Measurements from ENCODE around the gene IFNK.
"Not testable (repeated sequence)": the region's sequence is repeated elsewhere in the genome, so short reads cannot be mapped to it uniquely, and the experiment has no call there.

IFNK gene

DNA sequence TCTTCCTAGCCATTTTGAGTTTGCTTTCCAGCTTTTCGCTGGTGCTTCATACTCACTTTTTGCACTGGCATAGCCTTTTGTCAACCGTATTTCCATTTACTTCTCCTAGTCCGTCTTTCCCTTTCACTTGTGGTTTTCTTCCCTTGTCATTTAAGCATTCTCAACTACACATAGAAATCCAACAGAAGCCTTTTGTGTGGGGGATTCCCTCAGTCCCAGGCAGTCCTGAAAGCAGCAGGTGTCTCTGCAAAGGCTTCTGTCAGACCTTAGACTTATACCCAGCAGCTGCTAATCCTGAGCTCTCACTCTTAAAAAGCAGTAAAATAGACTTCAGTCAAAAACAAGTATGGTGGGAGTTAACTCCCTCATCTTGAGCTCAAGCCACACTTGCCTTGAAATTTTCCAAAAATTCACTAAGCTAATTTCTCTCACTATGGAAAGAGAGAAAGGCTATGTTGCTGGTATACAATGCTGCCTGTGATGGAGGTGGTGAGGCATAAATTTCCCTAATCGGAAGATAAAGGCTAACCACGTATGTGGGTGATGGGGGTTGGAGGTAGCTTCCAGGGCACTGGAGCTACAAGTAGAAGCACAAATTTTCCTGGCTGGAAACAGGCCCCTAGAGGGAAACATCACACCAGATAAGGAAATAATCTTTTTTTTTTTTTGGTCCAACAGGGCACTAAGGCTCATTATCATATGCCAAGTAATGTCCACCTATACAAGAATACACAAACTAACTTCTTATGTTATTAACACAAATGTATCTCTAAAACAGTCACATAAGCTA is 34.8 kb upstream of the IFNK start:
- Histone ChIP-seq H3K9me3 (ENCODE audit: control insufficient read depth in 2 of 2, low read length in 2 of 2) (no peaks in the 10 kb centered on the region), H3K27me3 (ENCODE audit: control insufficient read depth in 2 of 2, insufficient read depth in 2 of 2, low read length in 2 of 2) (no peaks in the 10 kb centered on the region), H3K4me1 (ENCODE audit: control insufficient read depth in 2 of 2, insufficient read depth in 2 of 2, low read length in 2 of 2) (peaks cover 10% of the 10 kb centered on the region in 2 donors), H3K4me3 (ENCODE audit: low read length in 2 of 2) (no peak overlapping the region), H3K9ac (ENCODE audit: low read depth in 1 of 2, low read length in 2 of 2) (no peak overlapping the region), H3K36me3 (ENCODE audit: control insufficient read depth in 2 of 2, insufficient read depth in 2 of 2, low read length in 2 of 2) (peaks cover 0 to 2% of the 10 kb centered on the region in 2 donors), H3K27ac (ENCODE audit: low read depth in 2 of 2, low read length in 2 of 2) (no peak overlapping the region)

DNA sequence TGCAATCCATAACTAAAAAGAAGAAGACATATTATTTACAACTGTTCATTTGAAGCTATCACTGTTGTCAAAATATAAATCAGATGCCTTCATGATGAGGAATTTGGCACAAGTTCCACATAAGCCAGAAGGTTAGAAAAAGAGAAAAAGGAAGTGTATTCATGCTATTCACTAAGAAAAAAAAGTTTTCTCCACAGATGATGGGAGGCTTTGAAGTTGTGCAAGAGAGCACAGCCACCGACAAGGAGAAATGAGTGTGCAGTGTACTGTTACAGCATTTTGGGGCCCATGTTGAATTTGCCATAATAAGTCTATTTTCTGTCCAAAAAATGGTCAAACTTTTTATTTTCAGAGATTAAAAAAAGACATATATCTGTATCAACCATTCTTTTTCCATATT is 32.9 kb upstream of the IFNK start:
- Histone ChIP-seq H3K4me1 (ENCODE audit: control insufficient read depth in 2 of 2, insufficient read depth in 2 of 2, low read length in 2 of 2) (peaks cover 10% of the 10 kb centered on the region in 2 donors), H3K9ac (ENCODE audit: low read depth in 1 of 2, low read length in 2 of 2) (no peak overlapping the region), H3K36me3 (ENCODE audit: control insufficient read depth in 2 of 2, insufficient read depth in 2 of 2, low read length in 2 of 2) (no peaks in the 10 kb centered on the region), H3K9me3 (ENCODE audit: control insufficient read depth in 2 of 2, low read length in 2 of 2) (no peaks in the 10 kb centered on the region), H3K27ac (ENCODE audit: low read depth in 2 of 2, low read length in 2 of 2) (no peak overlapping the region), H3K4me3 (ENCODE audit: low read length in 2 of 2) (no peak overlapping the region), H3K27me3 (ENCODE audit: control insufficient read depth in 2 of 2, insufficient read depth in 2 of 2, low read length in 2 of 2) (no peaks in the 10 kb centered on the region)

DNA sequence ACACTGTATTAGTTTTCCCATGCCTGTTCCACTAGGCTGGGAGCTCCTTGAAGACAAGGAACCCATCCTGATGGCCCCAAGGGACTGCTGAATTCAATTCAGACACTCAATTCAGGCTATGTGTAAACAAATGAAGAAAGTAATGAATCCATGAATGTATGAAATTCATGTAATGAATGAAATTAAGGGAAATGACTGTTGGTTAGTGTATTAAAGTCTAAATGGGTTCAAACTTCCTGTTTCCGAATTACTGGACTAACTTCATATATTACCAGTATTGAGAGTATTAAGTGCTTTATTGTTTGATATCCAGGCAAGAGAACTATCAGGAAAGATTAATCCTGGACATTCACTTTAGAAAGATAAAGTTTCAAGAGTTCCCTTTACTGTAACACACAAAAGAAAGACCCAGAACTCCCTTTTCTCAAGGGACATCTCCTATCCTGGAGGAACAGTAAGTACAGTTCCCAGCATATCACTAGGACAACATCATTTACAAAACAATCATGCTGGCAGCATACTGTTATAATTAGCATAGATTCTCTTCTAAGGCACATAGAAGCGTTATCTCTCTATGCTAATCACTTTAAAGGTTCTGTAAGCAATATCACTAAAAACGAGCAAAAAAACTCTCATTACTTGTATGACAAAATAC is 28.5 kb upstream of the IFNK start:
- Histone ChIP-seq H3K4me3 (ENCODE audit: low read length in 2 of 2) (no peak overlapping the region), H3K27ac (ENCODE audit: low read depth in 2 of 2, low read length in 2 of 2) (no peak overlapping the region)

DNA sequence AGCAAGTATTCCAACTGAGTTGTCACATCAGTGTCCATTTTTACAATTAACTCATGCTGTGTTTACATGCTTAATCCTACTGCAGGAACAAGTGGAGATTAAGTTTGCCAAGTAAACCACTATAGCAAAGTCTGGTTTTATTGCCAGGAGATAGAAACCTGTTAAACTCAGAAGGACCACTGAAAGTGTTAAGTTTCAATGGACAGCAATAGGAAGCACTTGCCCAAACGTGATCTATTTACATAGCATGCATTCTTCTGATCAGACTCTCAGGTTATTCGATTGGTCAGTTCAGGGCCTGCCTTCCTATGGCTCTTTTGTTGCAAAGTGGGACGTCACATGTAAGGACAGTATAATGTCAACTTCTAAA is 28.0 kb upstream of the IFNK start:
- no peaks in the 10 kb centered on the region for H3K9me3 ChIP-seq (ENCODE audit: control insufficient read depth in 2 of 2, low read length in 2 of 2)
- H3K36me3 ChIP-seq (ENCODE audit: control insufficient read depth in 2 of 2, insufficient read depth in 2 of 2, low read length in 2 of 2): no peaks in the 10 kb centered on the region
- H3K4me3 ChIP-seq (ENCODE audit: low read length in 2 of 2): no peak overlapping the region
- no peak overlapping the region for H3K27ac ChIP-seq (ENCODE audit: low read depth in 2 of 2, low read length in 2 of 2)
- H3K4me1 ChIP-seq (ENCODE audit: control insufficient read depth in 2 of 2, insufficient read depth in 2 of 2, low read length in 2 of 2): no peaks in the 10 kb centered on the region
- no peaks in the 10 kb centered on the region for H3K27me3 ChIP-seq (ENCODE audit: control insufficient read depth in 2 of 2, insufficient read depth in 2 of 2, low read length in 2 of 2)
- no peak overlapping the region for H3K9ac ChIP-seq (ENCODE audit: low read depth in 1 of 2, low read length in 2 of 2)

More for the DNA sequence above, 28.5 kb upstream of the IFNK start:
- Histone ChIP-seq H3K36me3 (ENCODE audit: control insufficient read depth in 2 of 2, insufficient read depth in 2 of 2, low read length in 2 of 2) (no peaks in the 10 kb centered on the region), H3K27me3 (ENCODE audit: control insufficient read depth in 2 of 2, insufficient read depth in 2 of 2, low read length in 2 of 2) (no peaks in the 10 kb centered on the region), H3K9ac (ENCODE audit: low read depth in 1 of 2, low read length in 2 of 2) (no peak overlapping the region), H3K4me1 (ENCODE audit: control insufficient read depth in 2 of 2, insufficient read depth in 2 of 2, low read length in 2 of 2) (no peaks in the 10 kb centered on the region), H3K9me3 (ENCODE audit: control insufficient read depth in 2 of 2, low read length in 2 of 2) (no peaks in the 10 kb centered on the region)

DNA sequence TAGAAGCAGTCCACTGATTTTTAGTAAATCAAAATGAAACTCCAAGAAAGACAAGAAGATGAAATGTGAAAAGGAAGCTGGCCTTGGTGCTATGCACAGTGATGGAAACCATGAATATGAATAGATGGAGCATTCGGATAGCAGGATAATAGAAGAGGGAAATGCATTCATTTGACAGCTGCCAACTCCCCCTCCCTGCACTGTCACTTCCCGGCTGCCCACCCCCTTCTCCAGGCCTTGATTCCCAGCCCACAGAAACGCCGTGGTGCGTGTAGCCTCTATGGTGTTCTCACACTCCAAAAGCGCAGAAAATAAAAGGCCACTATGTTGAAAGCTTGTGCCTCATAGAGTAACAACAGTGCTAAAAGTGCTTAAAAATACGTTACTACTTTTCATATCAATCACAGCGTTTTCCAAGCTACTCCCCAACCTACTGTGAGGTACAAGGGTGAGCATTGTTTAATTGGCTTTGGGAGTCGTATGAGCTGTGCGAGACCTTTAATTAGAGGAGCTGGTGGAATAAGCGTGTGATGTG is 26.1 kb upstream of the IFNK start:
- H3K9ac ChIP-seq (ENCODE audit: low read depth in 1 of 2, low read length in 2 of 2): no peak overlapping the region
- no peaks in the 10 kb centered on the region for H3K4me1 ChIP-seq (ENCODE audit: control insufficient read depth in 2 of 2, insufficient read depth in 2 of 2, low read length in 2 of 2)
- H3K36me3 ChIP-seq (ENCODE audit: control insufficient read depth in 2 of 2, insufficient read depth in 2 of 2, low read length in 2 of 2): no peaks in the 10 kb centered on the region

DNA sequence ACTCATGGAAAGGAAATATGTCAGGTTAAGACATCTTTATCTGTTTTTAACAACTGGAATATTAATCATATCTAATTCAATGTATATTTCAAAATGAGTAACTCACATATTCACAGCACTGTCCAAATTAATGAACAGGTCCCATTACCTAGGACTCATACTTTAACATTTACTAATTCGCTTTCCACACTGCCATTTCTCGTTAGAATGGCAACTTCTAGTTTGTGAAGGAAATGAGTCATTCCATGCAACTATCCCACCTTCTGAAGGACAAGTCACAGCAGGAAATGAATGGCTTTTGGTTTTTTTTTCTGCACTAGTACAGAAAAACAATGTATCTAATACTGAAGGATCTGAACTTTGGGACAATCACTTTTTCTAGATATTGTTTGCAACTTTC is 24.6 kb upstream of the IFNK start:
- H3K9ac ChIP-seq (ENCODE audit: low read depth in 1 of 2, low read length in 2 of 2): no peak overlapping the region
- no peaks in the 10 kb centered on the region for H3K4me1 ChIP-seq (ENCODE audit: control insufficient read depth in 2 of 2, insufficient read depth in 2 of 2, low read length in 2 of 2)
- H3K4me3 ChIP-seq (ENCODE audit: low read length in 2 of 2): no peak overlapping the region
- no peaks in the 10 kb centered on the region for H3K27me3 ChIP-seq (ENCODE audit: control insufficient read depth in 2 of 2, insufficient read depth in 2 of 2, low read length in 2 of 2)
- H3K9me3 ChIP-seq (ENCODE audit: control insufficient read depth in 2 of 2, low read length in 2 of 2): no peaks in the 10 kb centered on the region
- no peaks in the 10 kb centered on the region for H3K36me3 ChIP-seq (ENCODE audit: control insufficient read depth in 2 of 2, insufficient read depth in 2 of 2, low read length in 2 of 2)
- no peak overlapping the region for H3K27ac ChIP-seq (ENCODE audit: low read depth in 2 of 2, low read length in 2 of 2)

More for the DNA sequence above, 26.1 kb upstream of the IFNK start:
- Histone ChIP-seq H3K4me3 (ENCODE audit: low read length in 2 of 2) (no peak overlapping the region), H3K27me3 (ENCODE audit: control insufficient read depth in 2 of 2, insufficient read depth in 2 of 2, low read length in 2 of 2) (no peaks in the 10 kb centered on the region), H3K27ac (ENCODE audit: low read depth in 2 of 2, low read length in 2 of 2) (no peak overlapping the region), H3K9me3 (ENCODE audit: control insufficient read depth in 2 of 2, low read length in 2 of 2) (no peaks in the 10 kb centered on the region)

DNA sequence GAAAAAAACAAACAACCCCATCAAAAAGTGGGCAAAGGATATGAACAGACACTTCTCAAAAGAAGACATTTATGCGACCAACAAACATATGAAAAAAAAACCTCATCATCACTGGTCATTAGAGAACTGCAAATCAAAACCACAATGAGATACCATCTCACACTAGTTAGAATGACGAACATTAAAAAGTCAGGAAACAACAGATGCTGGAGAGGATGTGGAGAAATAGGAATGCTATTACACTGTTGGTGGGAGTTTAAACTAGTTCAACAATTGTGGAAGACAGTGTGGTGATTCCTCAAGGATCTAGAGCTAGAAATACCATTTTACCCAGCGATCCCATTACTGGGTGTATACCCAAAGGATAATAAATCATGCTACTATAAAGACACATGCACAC is 23.2 kb upstream of the IFNK start:
- H3K27me3 ChIP-seq (ENCODE audit: control insufficient read depth in 2 of 2, insufficient read depth in 2 of 2, low read length in 2 of 2); H3K9ac ChIP-seq (ENCODE audit: low read depth in 1 of 2, low read length in 2 of 2); H3K4me1 ChIP-seq (ENCODE audit: control insufficient read depth in 2 of 2, insufficient read depth in 2 of 2, low read length in 2 of 2); H3K36me3 ChIP-seq (ENCODE audit: control insufficient read depth in 2 of 2, insufficient read depth in 2 of 2, low read length in 2 of 2); H3K9me3 ChIP-seq (ENCODE audit: control insufficient read depth in 2 of 2, low read length in 2 of 2); H3K27ac ChIP-seq (ENCODE audit: low read depth in 2 of 2, low read length in 2 of 2); H3K4me3 ChIP-seq (ENCODE audit: low read length in 2 of 2): not testable (repeated sequence)

DNA sequence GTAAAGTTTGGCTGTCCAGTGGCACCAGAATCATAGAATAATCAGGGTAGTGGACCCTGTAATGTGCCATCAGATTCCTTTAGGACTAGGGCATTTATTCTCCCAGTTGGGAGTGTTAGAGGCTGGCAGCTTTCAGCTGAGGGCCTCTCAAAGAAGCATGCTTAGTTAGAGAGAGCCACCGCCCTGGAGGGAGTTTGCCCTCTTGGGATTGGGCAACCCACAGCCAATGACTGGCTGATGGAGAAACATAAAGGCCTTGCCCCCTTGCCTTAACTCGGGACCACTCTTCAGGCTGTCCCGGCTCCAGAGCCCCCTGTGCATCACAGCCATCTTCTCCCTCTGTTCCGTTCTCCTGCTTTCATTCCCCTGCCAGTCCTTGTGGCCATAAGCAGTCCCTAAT is 20.5 kb upstream of the IFNK start:
- H3K9ac ChIP-seq (ENCODE audit: low read depth in 1 of 2, low read length in 2 of 2): no peak overlapping the region
- no peaks in the 10 kb centered on the region for H3K9me3 ChIP-seq (ENCODE audit: control insufficient read depth in 2 of 2, low read length in 2 of 2)
- no peaks in the 10 kb centered on the region for H3K27me3 ChIP-seq (ENCODE audit: control insufficient read depth in 2 of 2, insufficient read depth in 2 of 2, low read length in 2 of 2)
- no peaks in the 10 kb centered on the region for H3K4me1 ChIP-seq (ENCODE audit: control insufficient read depth in 2 of 2, insufficient read depth in 2 of 2, low read length in 2 of 2)
- H3K36me3 ChIP-seq (ENCODE audit: control insufficient read depth in 2 of 2, insufficient read depth in 2 of 2, low read length in 2 of 2): peaks cover 0 to 7% of the 10 kb centered on the region in 2 donors
- H3K27ac ChIP-seq (ENCODE audit: low read depth in 2 of 2, low read length in 2 of 2): no peak overlapping the region
- H3K4me3 ChIP-seq (ENCODE audit: low read length in 2 of 2): no peak overlapping the region

DNA sequence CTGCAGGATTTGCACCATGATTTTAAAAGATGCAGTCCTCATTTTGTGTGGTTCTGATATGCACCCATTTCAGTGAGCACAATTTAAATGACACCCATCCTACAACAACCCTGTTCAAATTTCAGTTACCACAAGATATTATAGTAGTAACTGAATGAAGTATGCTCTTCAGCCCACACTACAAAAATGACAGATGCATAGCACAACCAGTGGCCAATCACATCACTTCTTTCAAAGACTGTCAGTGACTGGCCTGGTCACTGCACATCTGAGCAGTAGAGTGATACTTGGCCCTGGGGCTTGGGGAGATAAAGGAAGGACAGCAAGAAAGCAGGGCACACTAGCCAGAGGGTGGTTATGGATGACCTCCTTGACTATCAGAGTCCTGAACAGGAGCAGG is 19.8 kb upstream of the IFNK start:
- H3K4me3 ChIP-seq (ENCODE audit: low read length in 2 of 2): no peak overlapping the region
- H3K4me1 ChIP-seq (ENCODE audit: control insufficient read depth in 2 of 2, insufficient read depth in 2 of 2, low read length in 2 of 2): no peaks in the 10 kb centered on the region
- no peak overlapping the region for H3K9ac ChIP-seq (ENCODE audit: low read depth in 1 of 2, low read length in 2 of 2)
- H3K9me3 ChIP-seq (ENCODE audit: control insufficient read depth in 2 of 2, low read length in 2 of 2): no peaks in the 10 kb centered on the region
- H3K36me3 ChIP-seq (ENCODE audit: control insufficient read depth in 2 of 2, insufficient read depth in 2 of 2, low read length in 2 of 2): peaks cover 0 to 12% of the 10 kb centered on the region in 2 donors
- H3K27me3 ChIP-seq (ENCODE audit: control insufficient read depth in 2 of 2, insufficient read depth in 2 of 2, low read length in 2 of 2): no peaks in the 10 kb centered on the region
- H3K27ac ChIP-seq (ENCODE audit: low read depth in 2 of 2, low read length in 2 of 2): no peak overlapping the region

DNA sequence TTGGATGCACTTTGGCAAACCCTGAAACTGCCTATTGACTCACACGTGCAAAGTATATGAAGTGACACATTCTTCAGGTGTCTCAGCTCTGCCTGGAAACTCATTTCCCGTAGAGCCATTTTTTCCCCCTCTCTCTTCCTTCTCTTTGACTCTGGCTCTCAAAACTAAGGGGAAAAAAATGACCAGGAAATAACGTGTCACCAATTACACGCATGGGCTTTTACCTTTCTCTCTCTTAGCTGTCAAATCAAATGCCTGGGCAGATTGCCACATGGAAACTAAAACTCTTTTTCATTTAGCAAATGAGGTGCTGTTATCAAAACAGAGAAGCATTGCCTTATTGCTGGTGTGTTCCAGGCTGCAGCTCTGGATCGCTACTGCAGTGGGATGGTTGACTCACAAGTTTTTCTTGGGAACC is 18.3 kb upstream of the IFNK start:
- H3K9ac ChIP-seq (ENCODE audit: low read depth in 1 of 2, low read length in 2 of 2): no peak overlapping the region
- H3K4me3 ChIP-seq (ENCODE audit: low read length in 2 of 2): no peak overlapping the region
- H3K27ac ChIP-seq (ENCODE audit: low read depth in 2 of 2, low read length in 2 of 2): no peak overlapping the region
- H3K9me3 ChIP-seq (ENCODE audit: control insufficient read depth in 2 of 2, low read length in 2 of 2): no peaks in the 10 kb centered on the region
- no peaks in the 10 kb centered on the region for H3K4me1 ChIP-seq (ENCODE audit: control insufficient read depth in 2 of 2, insufficient read depth in 2 of 2, low read length in 2 of 2)
- peaks cover 0 to 12% of the 10 kb centered on the region in 2 donors for H3K36me3 ChIP-seq (ENCODE audit: control insufficient read depth in 2 of 2, insufficient read depth in 2 of 2, low read length in 2 of 2)
- no peaks in the 10 kb centered on the region for H3K27me3 ChIP-seq (ENCODE audit: control insufficient read depth in 2 of 2, insufficient read depth in 2 of 2, low read length in 2 of 2)
